GM20431 (cell line): Measurements from ENCODE around the gene TVP23A.

Source experiments
- in situ Hi-C: fragments of 300-500 bp; cut with MseI, MboI; formaldehyde crosslinking; loops from one replicate; pipeline ENCODE4 v1.15.0; 2020; ENCODE audit warnings: low sequenced_read_pairs; ENCODE audit not compliant: unreplicated experiment

The TVP23A gene

DNA sequence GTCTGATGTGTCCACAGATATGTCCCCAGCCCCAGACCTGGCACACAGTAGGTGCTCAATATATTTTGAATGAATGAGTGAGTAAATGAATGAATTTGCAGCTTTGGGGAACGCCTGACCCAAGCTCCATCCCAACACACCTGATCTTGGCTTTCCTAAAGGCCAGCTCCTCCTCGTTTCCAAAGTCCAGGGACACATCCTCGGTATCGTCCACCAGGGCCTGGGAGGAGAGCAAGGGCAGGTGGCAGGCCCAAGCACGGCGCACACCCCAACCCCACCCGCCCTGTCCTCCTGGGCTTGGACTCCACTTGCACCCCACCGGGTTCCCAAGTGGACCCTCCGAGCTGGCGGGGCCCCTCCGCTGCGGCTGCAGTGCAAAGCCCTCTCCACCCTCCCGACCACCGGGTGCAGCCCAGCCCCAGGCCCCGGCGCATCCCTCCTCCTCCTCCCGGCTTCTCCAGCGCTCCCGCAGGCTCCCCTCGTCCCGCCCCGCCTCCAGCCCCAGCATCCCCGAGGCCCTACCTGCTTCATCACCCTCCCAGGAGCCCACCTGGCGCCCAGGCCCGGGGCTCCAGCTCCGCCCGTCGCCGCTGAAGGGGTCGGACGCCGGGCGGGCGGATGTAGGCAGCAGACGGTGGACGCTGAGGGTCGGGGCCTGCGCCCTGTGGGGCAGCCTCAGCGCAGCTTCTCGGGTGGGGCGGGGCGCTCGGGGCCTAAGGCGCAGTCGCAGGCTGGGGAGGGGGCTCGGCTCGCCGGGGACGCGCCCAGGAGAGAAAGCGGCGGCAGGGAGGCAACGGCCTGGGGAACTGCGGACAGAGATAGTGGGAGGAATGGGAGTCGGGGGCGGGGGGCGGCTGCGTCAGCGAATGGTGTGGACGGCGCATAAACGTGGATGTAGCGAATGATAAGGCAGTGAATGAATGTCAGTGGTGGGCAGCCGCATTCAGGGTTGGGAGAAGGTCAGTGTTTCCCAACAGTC, at the start of gene TVP23A:
Gene TVP23A, minus strand, starts transcription at position 832 of the 979 bp plus-strand sequence. Its CDS starts 301 bp downstream, at position 531.
- in situ Hi-C loops, result no loop called here

GRCh38 chr16:10868104-10868595, 49.6 kb upstream of the TVP23A start:
- in situ Hi-C loops, result no loop called here

DNA sequence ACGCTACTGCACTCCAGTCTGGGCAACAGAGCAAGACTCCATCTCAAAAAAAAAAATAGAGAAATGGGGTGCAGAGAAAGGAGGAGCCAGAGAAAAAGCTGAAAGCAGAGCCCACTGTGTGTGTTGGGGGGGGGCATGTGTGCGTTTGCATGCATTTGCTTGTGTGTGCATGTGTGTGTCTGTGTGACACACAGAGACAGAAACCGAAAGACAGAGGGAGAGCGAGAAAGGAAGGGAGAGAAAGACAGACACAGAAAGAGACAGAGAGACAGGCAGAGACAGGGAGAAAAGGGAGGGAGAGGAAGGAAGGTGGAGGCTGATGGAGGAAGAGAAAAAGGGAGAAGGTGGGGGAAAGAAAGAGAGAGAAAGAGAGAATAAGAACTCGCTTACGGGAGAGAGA, 48.6 kb upstream of the TVP23A start:
- in situ Hi-C loops, result no loop called here

- in situ Hi-C loops, result no loop called here
These were observed 47.7 kb upstream of the TVP23A start for GRCh38 chr16:10865991-10866966.

DNA sequence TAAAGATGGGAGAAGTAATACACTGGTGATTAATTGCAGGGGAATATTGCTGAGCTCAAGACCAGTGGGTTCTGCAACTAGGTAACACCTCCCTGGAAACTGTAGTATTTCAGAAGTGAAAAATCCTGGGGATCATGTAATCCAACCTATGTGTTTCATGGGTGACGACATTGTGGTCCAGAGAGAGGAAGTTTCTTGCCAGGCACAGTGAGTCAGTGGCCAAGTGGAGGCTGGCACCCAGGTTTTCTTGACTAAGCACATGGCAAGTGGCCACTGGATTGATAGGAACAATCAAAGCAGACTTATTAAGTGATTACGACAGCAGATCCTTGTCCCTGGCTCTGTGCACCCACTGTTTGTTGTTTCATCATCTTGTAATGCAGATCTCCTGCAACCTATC, 43.8 kb upstream of the TVP23A start:
- in situ Hi-C loops, result no loop called here

- in situ Hi-C loops, result no loop called here
These were observed 41.1 kb upstream of the TVP23A start for GRCh38 chr16:10859658-10860057.

- in situ Hi-C loops, result no loop called here
These were observed 40.4 kb upstream of the TVP23A start for GRCh38 chr16:10859020-10859419.

DNA sequence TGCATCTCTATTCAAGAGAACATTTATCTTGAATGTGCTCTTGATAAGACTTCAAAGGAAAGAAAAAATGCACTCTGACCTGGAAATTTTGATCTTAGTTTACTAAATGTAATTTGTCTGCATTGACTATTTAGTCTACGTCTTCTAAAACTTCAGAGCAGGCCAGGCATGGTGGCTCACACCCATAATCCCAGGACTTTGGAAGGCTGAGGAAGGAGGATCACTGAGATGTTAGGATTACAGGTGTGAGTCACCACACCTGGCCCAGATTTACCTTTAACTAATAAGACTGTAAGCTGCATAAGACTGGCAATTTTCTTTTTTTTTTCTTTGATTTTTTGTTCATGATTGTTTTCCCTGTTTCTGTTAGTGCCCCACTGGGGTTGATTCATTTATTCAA, 39.6 kb upstream of the TVP23A start:
- in situ Hi-C loops, result no loop called here

- in situ Hi-C loops, result no loop called here
These were observed 37.4 kb upstream of the TVP23A start for GRCh38 chr16:10856042-10856441.

GRCh38 chr16:10852948-10853347, 34.4 kb upstream of the TVP23A start:
- in situ Hi-C loops, result no loop called here

DNA sequence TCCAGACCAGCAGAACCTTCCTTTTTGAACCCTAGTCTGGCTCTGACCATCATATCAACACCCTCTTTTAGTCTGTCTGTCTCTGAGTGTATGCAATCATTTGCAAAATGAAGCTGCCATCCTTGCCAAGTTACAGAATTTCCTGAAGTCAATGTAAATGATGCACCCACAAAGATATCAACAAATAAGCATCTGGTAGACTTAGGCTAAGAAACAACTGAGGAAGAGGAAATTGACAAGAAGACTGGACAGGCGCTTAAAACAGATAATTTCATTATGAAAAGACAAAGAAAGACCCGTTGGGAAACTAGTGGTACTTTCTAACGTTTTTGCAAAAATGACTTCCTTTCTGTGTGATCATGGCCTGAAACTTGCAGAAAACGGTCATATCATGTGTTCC, 33.7 kb upstream of the TVP23A start:
- in situ Hi-C loops, result no loop called here

GRCh38 chr16:10851512-10851911, 32.9 kb upstream of the TVP23A start:
- in situ Hi-C loops, result no loop called here

- in situ Hi-C loops, result no loop called here
These were observed 31.9 kb upstream of the TVP23A start for GRCh38 chr16:10850478-10850850.

DNA sequence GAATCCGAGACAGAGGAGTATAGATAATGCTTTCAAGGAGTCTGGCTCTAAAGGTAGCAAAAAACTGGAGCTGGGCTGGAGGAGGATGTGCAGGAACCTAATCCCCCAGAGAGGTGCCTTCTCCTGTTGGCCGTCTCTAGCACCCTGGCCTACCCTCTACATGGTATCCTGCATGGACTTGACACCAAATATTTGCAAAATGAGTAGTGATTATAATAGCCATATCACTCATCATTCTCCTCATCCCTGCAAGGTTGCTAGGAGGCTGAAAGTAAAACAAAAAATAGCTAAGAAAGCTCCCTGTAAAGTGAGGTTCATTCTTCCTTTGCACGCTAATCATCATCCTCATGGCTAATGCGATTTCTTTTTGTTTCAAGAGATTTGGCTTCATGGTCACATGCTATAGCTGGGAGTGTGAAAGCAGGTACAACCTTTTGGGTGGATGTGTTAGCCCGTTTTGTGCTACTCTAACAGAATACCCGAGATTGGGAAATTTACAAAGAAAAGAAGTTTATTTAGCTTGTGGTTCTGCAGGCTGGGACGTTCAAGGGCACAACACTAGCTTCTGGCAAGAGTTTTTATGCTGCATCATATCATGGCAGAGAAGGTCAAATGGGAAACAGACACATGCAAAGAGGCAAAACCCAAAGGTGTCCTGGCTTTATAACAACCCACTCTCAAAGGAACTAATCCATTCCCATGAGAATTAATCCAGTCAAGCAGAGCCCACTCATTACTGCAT, 31.3 kb upstream of the TVP23A start:
- in situ Hi-C loops, result no loop called here

GRCh38 chr16:10847176-10847575, 28.6 kb upstream of the TVP23A start:
- in situ Hi-C loops, result no loop called here

DNA sequence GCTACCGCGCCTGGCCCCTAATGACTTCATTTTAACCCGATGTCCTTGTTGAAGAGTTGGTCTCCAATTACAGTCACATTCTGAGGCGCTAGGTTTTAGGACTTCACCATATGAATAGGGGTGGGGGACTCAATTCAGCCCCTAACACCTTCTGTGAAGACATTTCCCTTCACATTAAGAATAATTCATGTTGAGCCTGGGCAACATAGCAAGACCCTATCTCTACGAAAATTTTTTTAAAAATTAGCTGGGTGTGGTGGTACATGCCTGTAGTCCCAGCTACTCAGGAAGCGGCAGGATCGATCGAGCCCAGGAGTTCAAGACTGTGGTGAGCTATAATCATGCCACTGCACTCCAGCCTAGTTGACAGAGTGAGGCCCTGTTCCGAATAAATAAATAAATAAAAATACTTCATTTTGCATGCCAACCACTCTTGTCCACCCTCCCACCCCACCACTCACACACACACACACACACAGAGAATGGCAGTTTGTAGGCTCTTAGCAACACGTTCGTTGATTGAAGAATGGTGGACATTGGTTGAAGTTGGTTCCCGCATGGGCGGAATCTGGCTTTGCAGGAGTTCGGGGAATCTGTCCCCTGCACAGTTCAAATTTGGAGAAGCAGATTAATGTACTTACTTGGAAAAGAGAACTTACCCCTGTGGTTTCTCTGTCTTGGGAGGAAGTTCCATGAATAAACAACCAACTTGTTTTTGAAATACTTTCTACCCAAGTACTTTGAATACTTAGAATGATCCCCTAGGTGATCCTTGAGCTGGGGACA, 27.8 kb upstream of the TVP23A start:
- in situ Hi-C loops, result no loop called here

GRCh38 chr16:10840703-10841102, 22.1 kb upstream of the TVP23A start:
- in situ Hi-C loops, result no loop called here

DNA sequence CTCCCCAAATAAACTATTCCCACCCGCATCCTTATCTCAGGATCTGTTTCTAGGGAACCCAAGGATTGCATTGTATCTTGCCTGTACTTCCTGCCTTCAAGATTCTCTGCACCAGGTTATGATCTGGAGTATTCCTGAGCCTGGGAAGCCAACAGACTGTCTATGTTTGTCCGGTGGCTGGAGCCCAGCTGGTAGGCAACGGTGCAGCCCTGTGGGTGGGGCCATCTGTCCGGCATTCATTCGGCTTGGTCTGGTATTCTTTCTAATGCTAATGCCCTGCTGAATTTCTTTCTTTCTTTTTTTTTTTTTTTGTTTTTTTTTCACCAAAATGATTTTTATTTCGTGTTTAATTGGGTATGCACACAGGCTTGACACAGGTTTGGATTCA, 20.7 kb upstream of the TVP23A start:
- in situ Hi-C loops, result no loop called here

GRCh38 chr16:10838621-10839278, 20.2 kb upstream of the TVP23A start:
- in situ Hi-C loops, result no loop called here
